Ishikawa (cell line): Measurements from ENCODE around the gene GTF2H4.

Experiments
- CEBPB ChIP-seq: IDR thresholded peaks from 2 replicates; pipeline ENCODE4 v1.6.1; 2012
- CREB1 ChIP-seq: IDR thresholded peaks from 2 replicates; pipeline ENCODE4 v1.6.1; 2012; ENCODE audit warnings: low read depth
- EGR1 ChIP-seq: IDR thresholded peaks from 2 replicates; pipeline ENCODE4 v1.6.1; 2012
- EP300 ChIP-seq: IDR thresholded peaks from 2 replicates; pipeline ENCODE4 v1.6.1; 2012; ENCODE audit warnings: borderline replicate concordance
- FOXM1 ChIP-seq: IDR thresholded peaks from 2 replicates; pipeline ENCODE4 v1.6.1; 2012; ENCODE audit warnings: low read depth, borderline replicate concordance
- NFIC ChIP-seq: IDR thresholded peaks from 2 replicates; pipeline ENCODE4 v1.6.1; 2012
- RAD21 ChIP-seq: IDR thresholded peaks from 2 replicates; pipeline ENCODE4 v1.6.1; 2012; ENCODE audit warnings: low read depth
- TAF1 ChIP-seq: IDR thresholded peaks from 2 replicates; pipeline ENCODE4 v1.6.1; 2012; ENCODE audit warnings: low read depth, mild to moderate bottlenecking
- TCF12 ChIP-seq: IDR thresholded peaks from 2 replicates; pipeline ENCODE4 v1.6.1; 2012; ENCODE audit warnings: low read depth
- TEAD4 ChIP-seq: IDR thresholded peaks from 2 replicates; pipeline ENCODE4 v1.6.1; 2012
- YY1 ChIP-seq: IDR thresholded peaks from 2 replicates; pipeline ENCODE4 v1.6.1; 2012; ENCODE audit warnings: low read depth
- ZBTB7A ChIP-seq: IDR thresholded peaks from 2 replicates; pipeline ENCODE4 v1.6.1; 2012; ENCODE audit warnings: low read depth
- TF ChIP-seq, protein P1 (sequence below): IDR thresholded peaks from 2 replicates; pipeline ENCODE4 v1.6.1; 2012
- TF ChIP-seq, protein P2 (sequence below): IDR thresholded peaks from 2 replicates; pipeline ENCODE4 v1.6.1; 2012
- TF ChIP-seq, protein P3 (sequence below): IDR thresholded peaks from 2 replicates; pipeline ENCODE4 v1.6.1; 2012; ENCODE audit warnings: low read depth, mild to moderate bottlenecking

GTF2H4 gene

DNA sequence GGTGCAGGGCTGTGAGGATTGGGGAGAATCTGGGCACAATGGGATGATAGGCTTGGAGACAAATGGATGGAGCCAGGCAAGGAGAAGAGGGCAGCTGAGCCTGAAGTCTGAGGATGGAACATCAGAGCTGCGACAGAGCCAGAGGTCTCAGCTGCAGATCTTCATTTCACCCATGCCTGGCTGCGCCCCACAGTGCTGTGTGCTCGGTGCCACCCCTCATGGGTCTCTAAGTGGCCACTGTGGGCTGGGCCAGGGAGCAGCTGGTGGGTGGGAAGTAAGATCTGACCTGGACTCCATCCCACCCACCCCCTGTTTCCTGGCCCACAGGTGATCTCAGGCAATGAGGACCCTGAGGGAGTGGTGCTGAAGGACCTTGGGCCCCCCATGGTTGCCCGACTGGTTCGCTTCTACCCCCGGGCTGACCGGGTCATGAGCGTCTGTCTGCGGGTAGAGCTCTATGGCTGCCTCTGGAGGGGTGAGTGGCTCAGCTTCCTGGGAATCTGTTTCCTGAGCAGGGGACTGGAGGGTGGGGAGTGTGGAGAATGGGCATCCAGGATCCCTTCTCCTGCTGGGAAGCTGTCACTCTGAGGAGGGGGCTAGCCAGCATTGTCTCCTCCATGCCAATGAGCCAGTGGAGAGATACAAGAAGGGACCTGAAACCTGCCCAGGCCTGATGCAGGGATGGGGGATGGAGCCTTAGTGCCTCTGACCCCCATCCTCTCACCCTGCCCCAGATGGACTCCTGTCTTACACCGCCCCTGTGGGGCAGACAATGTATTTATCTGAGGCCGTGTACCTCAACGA, 17.2 kb upstream of the GTF2H4 start:
- TF ChIP-seq CREB1: no peak
- TF ChIP-seq, protein P1, sequence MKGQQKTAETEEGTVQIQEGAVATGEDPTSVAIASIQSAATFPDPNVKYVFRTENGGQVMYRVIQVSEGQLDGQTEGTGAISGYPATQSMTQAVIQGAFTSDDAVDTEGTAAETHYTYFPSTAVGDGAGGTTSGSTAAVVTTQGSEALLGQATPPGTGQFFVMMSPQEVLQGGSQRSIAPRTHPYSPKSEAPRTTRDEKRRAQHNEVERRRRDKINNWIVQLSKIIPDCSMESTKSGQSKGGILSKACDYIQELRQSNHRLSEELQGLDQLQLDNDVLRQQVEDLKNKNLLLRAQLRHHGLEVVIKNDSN: no peak

DNA sequence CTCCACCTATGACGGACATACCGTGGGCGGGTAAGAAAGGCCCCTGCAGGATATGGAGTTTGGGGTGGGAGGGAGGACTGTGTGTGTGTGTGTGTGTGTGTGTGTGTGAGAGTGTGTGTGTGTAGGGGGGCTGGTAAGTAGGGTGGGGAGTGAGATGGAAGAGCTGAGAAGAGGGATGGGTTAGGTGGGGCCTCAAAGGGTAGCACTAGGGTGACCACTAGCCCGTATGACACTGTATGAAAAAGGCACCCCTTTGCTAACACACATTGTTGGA, 16.6 kb upstream of the GTF2H4 start:
- TF ChIP-seq RAD21 (no peak), TAF1 (no peak), TCF12 (no peak), YY1 (no peak), FOXM1 (no peak), ZBTB7A (no peak), NFIC (no peak), EP300 (no peak), CREB1 (no peak), EGR1 (no peak), CEBPB (no peak)
- TF ChIP-seq, protein P1: no peak
- TF ChIP-seq, protein P2, sequence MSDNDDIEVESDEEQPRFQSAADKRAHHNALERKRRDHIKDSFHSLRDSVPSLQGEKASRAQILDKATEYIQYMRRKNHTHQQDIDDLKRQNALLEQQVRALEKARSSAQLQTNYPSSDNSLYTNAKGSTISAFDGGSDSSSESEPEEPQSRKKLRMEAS: no peak
- TF ChIP-seq, protein P3, sequence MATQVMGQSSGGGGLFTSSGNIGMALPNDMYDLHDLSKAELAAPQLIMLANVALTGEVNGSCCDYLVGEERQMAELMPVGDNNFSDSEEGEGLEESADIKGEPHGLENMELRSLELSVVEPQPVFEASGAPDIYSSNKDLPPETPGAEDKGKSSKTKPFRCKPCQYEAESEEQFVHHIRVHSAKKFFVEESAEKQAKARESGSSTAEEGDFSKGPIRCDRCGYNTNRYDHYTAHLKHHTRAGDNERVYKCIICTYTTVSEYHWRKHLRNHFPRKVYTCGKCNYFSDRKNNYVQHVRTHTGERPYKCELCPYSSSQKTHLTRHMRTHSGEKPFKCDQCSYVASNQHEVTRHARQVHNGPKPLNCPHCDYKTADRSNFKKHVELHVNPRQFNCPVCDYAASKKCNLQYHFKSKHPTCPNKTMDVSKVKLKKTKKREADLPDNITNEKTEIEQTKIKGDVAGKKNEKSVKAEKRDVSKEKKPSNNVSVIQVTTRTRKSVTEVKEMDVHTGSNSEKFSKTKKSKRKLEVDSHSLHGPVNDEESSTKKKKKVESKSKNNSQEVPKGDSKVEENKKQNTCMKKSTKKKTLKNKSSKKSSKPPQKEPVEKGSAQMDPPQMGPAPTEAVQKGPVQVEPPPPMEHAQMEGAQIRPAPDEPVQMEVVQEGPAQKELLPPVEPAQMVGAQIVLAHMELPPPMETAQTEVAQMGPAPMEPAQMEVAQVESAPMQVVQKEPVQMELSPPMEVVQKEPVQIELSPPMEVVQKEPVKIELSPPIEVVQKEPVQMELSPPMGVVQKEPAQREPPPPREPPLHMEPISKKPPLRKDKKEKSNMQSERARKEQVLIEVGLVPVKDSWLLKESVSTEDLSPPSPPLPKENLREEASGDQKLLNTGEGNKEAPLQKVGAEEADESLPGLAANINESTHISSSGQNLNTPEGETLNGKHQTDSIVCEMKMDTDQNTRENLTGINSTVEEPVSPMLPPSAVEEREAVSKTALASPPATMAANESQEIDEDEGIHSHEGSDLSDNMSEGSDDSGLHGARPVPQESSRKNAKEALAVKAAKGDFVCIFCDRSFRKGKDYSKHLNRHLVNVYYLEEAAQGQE: no peak

DNA sequence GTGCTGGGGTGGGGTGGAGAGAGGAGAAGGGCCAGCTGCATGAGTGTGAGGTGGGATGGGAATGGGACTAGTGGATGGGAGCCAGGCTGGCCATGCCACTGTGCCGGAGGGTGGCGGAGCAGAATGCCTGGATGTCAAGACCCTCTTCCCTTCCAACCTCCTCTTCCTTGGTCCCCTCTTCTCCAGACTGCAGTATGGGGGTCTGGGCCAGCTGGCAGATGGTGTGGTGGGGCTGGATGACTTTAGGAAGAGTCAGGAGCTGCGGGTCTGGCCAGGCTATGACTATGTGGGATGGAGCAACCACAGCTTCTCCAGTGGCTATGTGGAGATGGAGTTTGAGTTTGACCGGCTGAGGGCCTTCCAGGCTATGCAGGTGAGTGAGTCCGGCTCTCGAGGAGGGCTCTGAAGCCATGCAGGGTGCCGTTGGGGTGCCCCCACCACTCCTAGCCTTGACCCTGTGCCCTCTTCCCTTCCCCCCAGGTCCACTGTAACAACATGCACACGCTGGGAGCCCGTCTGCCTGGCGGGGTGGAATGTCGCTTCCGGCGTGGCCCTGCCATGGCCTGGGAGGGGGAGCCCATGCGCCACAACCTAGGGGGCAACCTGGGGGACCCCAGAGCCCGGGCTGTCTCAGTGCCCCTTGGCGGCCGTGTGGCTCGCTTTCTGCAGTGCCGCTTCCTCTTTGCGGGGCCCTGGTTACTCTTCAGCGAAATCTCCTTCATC, 16.0 kb upstream of the GTF2H4 start:
- TF ChIP-seq EP300 (no peak), TEAD4 (no peak), RAD21 (no peak), NFIC (no peak), EGR1 (no peak), TCF12 (no peak), ZBTB7A (no peak)
- TF ChIP-seq, protein P2: no peak
- TF ChIP-seq, protein P3: no peak

DNA sequence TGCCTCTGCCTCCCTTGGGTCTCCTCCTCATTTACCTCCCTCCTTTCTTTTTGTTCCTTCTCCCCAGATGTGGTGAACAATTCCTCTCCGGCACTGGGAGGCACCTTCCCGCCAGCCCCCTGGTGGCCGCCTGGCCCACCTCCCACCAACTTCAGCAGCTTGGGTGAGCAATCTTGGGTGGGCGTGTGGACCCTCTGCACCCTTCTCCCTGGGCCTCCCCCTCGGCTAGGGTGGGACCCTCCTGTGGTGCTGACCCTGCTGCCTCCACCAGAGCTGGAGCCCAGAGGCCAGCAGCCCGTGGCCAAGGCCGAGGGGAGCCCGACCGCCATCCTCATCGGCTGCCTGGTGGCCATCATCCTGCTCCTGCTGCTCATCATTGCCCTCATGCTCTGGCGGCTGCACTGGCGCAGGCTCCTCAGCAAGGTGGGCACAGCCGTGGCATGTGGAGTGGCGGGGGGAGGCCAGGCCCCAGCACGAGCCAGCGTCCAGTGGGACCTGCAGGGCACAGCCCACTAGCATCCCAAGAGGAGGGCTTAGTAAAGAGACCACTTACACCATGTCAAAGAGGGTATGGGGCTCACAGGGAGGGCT, 14.9 kb upstream of the GTF2H4 start:
- TF ChIP-seq YY1 (no peak), CEBPB (no peak), ZBTB7A (no peak), FOXM1 (no peak), TEAD4 (no peak), TAF1 (no peak), CREB1 (no peak)
- TF ChIP-seq, protein P2: no peak
- TF ChIP-seq, protein P1: no peak

DNA sequence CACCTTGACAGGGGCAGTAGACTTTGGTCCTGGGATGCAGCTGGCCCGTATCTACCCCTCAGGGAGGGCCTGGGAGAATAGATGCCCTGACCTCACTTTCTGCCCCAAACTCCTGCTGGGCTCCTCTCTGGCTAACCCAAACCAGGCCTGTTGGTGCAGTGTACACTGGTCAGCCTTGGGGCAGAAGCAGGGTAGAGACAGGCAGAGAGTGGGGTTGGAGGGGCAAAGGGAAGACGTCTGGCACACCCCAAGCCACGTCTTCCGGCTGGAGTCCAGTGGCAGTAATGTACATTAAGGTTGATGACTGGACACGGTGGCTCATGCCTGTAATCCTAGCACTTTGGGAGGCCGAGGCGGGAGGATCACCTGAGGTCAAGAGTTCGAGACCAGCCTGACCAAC, 14.3 kb upstream of the GTF2H4 start:
- TF ChIP-seq NFIC (no peak), TAF1 (no peak), CEBPB (no peak), CREB1 (no peak), EGR1 (no peak), FOXM1 (no peak), YY1 (no peak), RAD21 (no peak), TCF12 (no peak), ZBTB7A (no peak), TEAD4 (no peak), EP300 (no peak)
- TF ChIP-seq, protein P3: no peak
- TF ChIP-seq, protein P1: no peak
- TF ChIP-seq, protein P2: no peak
